Retinal pigment epithelial cell (primary cell): ENCODE data around the gene KSR2.
"Not testable (repeated sequence)": the region's sequence is repeated elsewhere in the genome, so short reads cannot be mapped to it uniquely, and the experiment has no call there.

Experiments used
- DNase-seq: peaks from one replicate; pipeline ENCODE4 v3.0.0-alpha.2; 2010; ENCODE audit warnings: low read depth
- H3K4me3 ChIP-seq: 2 replicates; pipeline ENCODE4 v1.5.1; 2011; ENCODE audit warnings: mild to moderate bottlenecking, low read length, control low read depth, moderate library complexity
- CTCF ChIP-seq: conservative IDR thresholded peaks from 2 replicates; pipeline ENCODE4 v1.5.1; 2011; ENCODE audit warnings: low read depth, low read length, control low read depth, inconsistent platforms

The KSR2 gene

DNA sequence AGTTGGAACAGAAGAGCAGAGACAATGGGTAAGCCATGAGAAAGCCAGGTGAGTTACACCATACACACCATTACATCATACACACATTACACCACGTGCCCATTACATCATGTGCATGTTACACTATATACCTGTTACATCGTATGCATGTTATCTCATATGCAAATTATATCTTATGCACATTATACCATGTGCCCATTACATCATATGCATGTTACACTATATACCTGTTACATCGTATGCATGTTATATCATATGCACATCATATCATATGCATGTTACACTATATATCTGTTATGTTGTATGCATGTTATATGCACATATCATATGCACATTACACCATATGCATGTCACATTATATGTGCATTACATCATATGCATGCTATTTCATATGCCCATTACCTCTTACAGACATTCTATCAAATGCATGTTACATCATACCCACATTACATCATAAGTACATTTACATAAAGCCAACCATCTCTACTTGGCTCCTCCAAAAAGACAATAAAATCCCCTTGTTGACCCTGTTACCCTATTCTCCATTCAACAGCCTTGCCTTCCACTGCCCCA is 207.2 kb downstream of the KSR2 start:
- no peak for DNase-seq
- no peak overlapping the region for H3K4me3 ChIP-seq
- TF ChIP-seq CTCF, result no peak

DNA sequence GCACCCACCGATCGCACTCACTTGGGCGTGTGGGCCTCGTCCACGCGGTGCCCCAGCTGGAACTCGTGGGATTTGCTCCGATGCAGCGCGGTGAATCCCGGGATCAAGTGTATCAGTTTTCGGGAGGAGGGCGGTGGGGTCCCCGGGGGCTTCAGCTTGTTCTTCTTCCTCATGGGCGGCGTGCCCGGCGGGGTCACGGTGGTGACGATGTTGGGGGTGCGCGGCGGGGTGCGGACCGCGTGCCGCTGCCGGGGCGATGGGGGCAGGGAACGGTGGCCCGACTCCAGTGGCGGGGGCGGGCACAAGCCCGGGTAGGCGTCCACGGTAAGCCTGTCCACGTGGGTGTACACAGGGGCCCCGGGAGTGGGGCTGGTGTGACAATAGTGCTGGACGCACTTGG is 207.8 kb downstream of the KSR2 start:
- no peak for DNase-seq
- no peak overlapping the region for H3K4me3 ChIP-seq
- TF ChIP-seq CTCF, result no peak

- DNase-seq, result no peak
- H3K4me3 ChIP-seq, result no peak overlapping the region
- TF ChIP-seq CTCF, result no peak
These were observed 218.1 kb downstream of the KSR2 start for GRCh38 chr12:117750657-117751056.

GRCh38 chr12:117749431-117749830 is 219.4 kb downstream of the KSR2 start:
- DNase-seq, result no peak
- no peak overlapping the region for H3K4me3 ChIP-seq
- TF ChIP-seq CTCF, result no peak

GRCh38 chr12:117746358-117746757 is 222.4 kb downstream of the KSR2 start:
- DNase-seq, H3K4me3 ChIP-seq: not testable (repeated sequence)

DNA sequence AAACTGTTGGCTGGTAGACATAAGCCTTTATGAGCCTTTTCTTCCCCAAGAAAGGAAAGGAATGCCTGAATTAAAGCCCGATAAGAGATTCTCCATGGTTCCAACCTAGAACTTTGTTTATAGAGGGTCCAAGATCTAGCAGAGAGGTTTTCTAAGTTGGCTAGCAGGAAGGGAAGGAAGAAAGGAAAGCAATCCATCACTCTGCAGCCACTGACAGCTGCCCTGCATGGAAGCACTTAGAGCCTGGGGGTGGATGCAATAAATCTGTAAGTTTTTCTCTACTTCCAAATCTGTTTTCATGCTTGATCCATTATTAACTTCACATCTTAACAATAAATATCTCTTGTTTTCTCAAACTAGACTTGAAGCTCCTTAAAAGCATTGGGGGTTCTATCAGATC is 224.4 kb downstream of the KSR2 start:
- no peak for TF ChIP-seq CTCF
- H3K4me3 ChIP-seq, result no peak overlapping the region
- no peak for DNase-seq

- no peak for TF ChIP-seq CTCF
- DNase-seq, result no peak
- H3K4me3 ChIP-seq, result no peak overlapping the region
These were observed 225.0 kb downstream of the KSR2 start for GRCh38 chr12:117743761-117744160.

GRCh38 chr12:117742721-117743120 is 226.1 kb downstream of the KSR2 start:
- H3K4me3 ChIP-seq, result no peak overlapping the region
- no peak for TF ChIP-seq CTCF
- no peak for DNase-seq
